HEK293T (cell line): ENCODE data around the gene LRRTM3.

ENCODE experiments used
- CTCF ChIA-PET: fragments of 350-600 bp; formaldehyde crosslinking; extraction: SDS; loops from one replicate; lab custom pipeline; 2021; ENCODE audit warnings: antibody characterized with exemption, inconsistent platforms; lab: Yijun Ruan, JAX
- POLR2A ChIA-PET: fragments of 350-600 bp; formaldehyde crosslinking; extraction: SDS; loops from one replicate; lab custom pipeline; 2020; ENCODE audit warnings: antibody characterized with exemption, inconsistent platforms; lab: Yijun Ruan, JAX
- DNase-seq: peaks from one replicate; pipeline ENCODE4 v3.0.0; 2012; ENCODE audit warnings: mixed read lengths; ENCODE audit errors: extremely low spot score
- ARNT ChIP-seq: fragments of 450-650 bp; IDR thresholded peaks from 2 replicates; pipeline ENCODE4 v1.6.1; 2017; ENCODE audit warnings: mild to moderate bottlenecking
- BHLHE40 ChIP-seq: fragments of 450-650 bp; IDR thresholded peaks from 2 replicates; pipeline ENCODE4 v1.6.1; 2016; ENCODE audit warnings: mild to moderate bottlenecking, moderate library complexity, borderline replicate concordance
- CTBP1 ChIP-seq: fragments of 450-650 bp; IDR thresholded peaks from 2 replicates; pipeline ENCODE4 v1.6.1; 2016; ENCODE audit warnings: borderline replicate concordance
- ELF4 ChIP-seq: fragments of 450-650 bp; IDR thresholded peaks from 2 replicates; pipeline ENCODE4 v1.6.1; 2017; ENCODE audit warnings: antibody characterized with exemption
- FOXA1 ChIP-seq: fragments of 450-650 bp; IDR thresholded peaks from 2 replicates; pipeline ENCODE4 v1.6.1; 2016; ENCODE audit warnings: mild to moderate bottlenecking
- FOXK2 ChIP-seq: fragments of 450-650 bp; IDR thresholded peaks from 2 replicates; pipeline ENCODE4 v1.6.1; 2016; ENCODE audit warnings: mild to moderate bottlenecking
- FOXM1 ChIP-seq: fragments of 450-650 bp; IDR thresholded peaks from 2 replicates; pipeline ENCODE4 v1.6.1; 2017; ENCODE audit warnings: mild to moderate bottlenecking, borderline replicate concordance
- HDGF ChIP-seq: fragments of 450-650 bp; IDR thresholded peaks from 2 replicates; pipeline ENCODE4 v1.6.1; 2017; ENCODE audit warnings: antibody characterized with exemption, borderline replicate concordance
- L3MBTL2 ChIP-seq: fragments of 450-650 bp; conservative IDR thresholded peaks from 2 replicates; pipeline ENCODE4 v1.6.1; 2016; ENCODE audit warnings: mild to moderate bottlenecking
- LEF1 ChIP-seq: fragments of 450-650 bp; IDR thresholded peaks from 2 replicates; pipeline ENCODE4 v1.6.1; 2017; ENCODE audit warnings: mild to moderate bottlenecking, borderline replicate concordance
- NFRKB ChIP-seq: fragments of 450-650 bp; IDR thresholded peaks from 2 replicates; pipeline ENCODE4 v1.6.1; 2016; ENCODE audit warnings: mild to moderate bottlenecking, moderate library complexity
- SP1 ChIP-seq: fragments of 450-650 bp; IDR thresholded peaks from 2 replicates; pipeline ENCODE4 v1.6.1; 2017
- SUZ12 ChIP-seq: fragments of 450-650 bp; IDR thresholded peaks from 2 replicates; pipeline ENCODE4 v1.6.1; 2016; ENCODE audit warnings: mild to moderate bottlenecking
- TARDBP ChIP-seq: fragments of 450-650 bp; IDR thresholded peaks from 2 replicates; pipeline ENCODE4 v1.6.1; 2016
- ZNF384 ChIP-seq: fragments of 450-650 bp; IDR thresholded peaks from 2 replicates; pipeline ENCODE4 v1.6.1; 2016
- TF ChIP-seq, protein P1 (sequence below): fragments of 450-650 bp; IDR thresholded peaks from 2 replicates; pipeline ENCODE4 v1.6.1; 2016

The LRRTM3 gene

DNA sequence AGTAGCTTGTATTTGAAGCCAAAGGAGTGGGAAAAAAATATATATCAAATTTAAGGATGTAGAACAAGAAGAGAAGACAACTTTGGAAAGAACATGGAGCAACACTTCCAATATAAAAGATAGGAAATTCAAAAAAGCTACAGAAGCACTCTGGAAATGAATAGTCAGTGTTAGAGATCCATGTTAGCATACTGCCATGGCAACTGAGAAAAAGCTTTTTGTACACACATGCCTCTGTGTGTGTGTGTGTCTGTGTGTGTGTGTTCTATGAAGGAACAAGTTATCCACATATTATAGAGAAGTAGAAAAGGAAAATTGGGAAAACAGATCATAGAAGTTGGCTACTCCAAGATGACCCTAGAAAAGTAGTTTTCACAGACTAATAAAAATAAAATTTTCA lies 96.3 kb downstream of the LRRTM3 start:
- no peak for DNase-seq
- ChIA-PET CTCF (no interaction called here), POLR2A (no interaction called here)
- TF ChIP-seq FOXA1 = no peak
- TF ChIP-seq L3MBTL2 = no peak
- TF ChIP-seq, protein P1, sequence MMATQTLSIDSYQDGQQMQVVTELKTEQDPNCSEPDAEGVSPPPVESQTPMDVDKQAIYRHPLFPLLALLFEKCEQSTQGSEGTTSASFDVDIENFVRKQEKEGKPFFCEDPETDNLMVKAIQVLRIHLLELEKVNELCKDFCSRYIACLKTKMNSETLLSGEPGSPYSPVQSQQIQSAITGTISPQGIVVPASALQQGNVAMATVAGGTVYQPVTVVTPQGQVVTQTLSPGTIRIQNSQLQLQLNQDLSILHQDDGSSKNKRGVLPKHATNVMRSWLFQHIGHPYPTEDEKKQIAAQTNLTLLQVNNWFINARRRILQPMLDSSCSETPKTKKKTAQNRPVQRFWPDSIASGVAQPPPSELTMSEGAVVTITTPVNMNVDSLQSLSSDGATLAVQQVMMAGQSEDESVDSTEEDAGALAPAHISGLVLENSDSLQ = no peak
- TF ChIP-seq HDGF = no peak
- no peak for TF ChIP-seq ARNT
- no peak for TF ChIP-seq SUZ12
- no peak for TF ChIP-seq FOXM1
- no peak for TF ChIP-seq LEF1
- TF ChIP-seq BHLHE40 = no peak
- no peak for TF ChIP-seq CTBP1
- TF ChIP-seq ZNF384 = no peak
- no peak for TF ChIP-seq FOXK2
- TF ChIP-seq ELF4 = no peak
- no peak for TF ChIP-seq TARDBP

DNA sequence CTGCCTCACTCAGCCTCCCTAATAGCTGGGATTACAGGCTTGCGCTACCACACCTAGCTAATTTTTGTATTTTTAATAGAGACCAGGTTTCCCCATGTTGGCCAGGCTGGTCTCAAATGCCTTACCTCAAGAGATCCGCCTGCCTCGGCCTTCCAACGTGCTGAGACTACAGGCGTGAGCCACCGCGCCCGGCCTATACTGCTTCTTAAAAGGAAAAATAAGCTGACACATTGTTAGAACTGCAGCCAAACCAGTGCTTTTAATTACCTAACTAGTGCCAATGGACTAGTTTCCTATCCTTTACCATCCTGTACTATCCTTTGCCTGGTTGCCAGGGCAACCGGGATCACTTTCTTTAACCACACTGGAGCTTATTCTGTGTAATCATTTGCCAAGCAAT lies 108.0 kb downstream of the LRRTM3 start:
- DNase-seq = no peak
- ChIA-PET CTCF (no interaction called here), POLR2A (no interaction called here)
- no peak for TF ChIP-seq NFRKB
- no peak for TF ChIP-seq SP1
- no peak for TF ChIP-seq BHLHE40
- TF ChIP-seq SUZ12 = no peak
- no peak for TF ChIP-seq L3MBTL2
- no peak for TF ChIP-seq HDGF
- no peak for TF ChIP-seq LEF1
- no peak for TF ChIP-seq FOXK2
- TF ChIP-seq FOXA1 = no peak
- TF ChIP-seq TARDBP = no peak
- TF ChIP-seq ARNT = no peak
- no peak for TF ChIP-seq CTBP1

DNA sequence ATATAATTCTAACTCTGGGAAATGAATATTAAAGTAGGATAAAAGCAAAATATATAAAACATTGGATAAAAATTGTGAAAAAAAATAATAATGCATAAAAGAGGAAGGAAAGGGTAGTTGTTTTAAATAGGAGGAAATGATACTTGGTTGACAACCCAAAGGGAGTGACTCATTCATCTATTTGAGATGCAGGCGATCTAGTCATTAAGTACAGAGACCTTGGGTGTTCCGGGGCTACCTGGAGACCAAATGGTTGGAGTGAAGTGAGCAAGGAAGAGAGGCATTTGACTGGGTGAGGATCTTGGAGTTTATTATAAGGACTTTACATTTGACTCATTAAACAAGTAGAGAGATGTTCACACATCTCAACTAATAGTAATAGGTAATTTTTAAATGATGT lies 111.0 kb downstream of the LRRTM3 start:
- ChIA-PET CTCF (no interaction called here), POLR2A (no interaction called here)
- no peak for DNase-seq
- TF ChIP-seq TARDBP (no peak), SUZ12 (no peak), FOXM1 (no peak), NFRKB (no peak)

DNA sequence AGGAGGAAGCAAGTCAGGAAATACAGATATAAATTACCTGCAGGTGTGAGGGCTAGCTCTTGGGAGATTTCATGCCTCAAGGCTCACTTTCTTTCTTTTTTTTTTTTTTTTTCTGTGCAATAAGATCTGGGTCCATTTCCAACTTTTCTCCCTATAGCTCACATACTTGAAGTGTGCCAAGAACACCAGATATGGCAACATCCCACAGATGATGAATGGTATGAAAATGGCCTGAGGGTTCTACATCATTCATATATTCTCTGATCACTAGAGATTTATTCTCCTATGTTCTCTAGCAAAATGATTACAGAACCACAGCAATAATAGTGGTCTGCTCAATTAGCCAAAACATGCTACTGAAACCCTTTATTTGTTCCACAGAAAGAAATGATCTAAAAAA lies 117.2 kb downstream of the LRRTM3 start:
- TF ChIP-seq LEF1 = no peak
- TF ChIP-seq, protein P1 = no peak

DNA sequence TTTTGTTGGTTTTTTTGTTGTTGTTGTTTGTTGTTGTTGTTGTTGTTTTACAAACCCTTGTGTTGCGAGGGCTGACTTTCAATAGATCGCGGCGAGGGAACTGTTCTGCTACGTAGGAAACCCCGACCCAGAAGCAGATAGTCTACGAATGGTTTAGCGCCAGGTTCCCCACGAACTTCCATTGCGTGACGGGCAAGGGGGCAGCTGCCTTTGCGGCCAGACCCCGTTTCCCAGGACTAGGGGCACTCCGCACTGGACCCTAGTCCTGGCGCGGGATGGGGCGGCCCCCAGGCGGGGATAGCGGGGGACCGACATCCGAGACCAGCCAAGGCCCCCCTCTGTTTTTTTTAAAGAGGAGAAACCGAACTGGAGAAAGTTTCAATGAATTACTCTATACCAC lies 119.6 kb downstream of the LRRTM3 start:
- ChIA-PET POLR2A (no interaction called here), CTCF (no interaction called here)
- no peak for DNase-seq
- TF ChIP-seq FOXA1 (no peak), ZNF384 (no peak), TARDBP (no peak)

More for the DNA sequence above, 117.2 kb downstream of the LRRTM3 start:
- CTCF ChIA-PET = no interaction called here
- POLR2A ChIA-PET = no interaction called here
- DNase-seq = no peak

DNA sequence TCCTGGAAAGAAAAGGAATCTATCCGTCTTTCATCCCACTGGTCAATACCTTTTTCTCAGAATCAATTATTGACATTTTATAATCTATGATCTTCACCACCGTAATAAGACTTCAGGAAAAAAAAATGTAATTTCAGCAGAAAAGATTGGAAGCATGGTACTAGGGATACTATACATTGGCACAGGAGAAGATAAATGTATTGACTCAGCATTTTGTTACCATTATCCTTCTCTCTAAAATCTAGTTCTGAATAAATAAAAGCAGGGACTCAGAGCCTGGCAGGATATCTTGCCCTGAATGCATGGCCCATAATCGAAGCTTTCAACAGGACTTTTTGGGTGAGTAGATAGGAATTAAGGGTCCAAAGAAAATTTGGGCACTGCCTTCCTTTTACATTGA lies 120.7 kb downstream of the LRRTM3 start:
- no peak for DNase-seq
- ChIA-PET CTCF (interaction anchor here (0.6 kb wide), 1 partner anchor 832 kb away, joined by 3 read pairs; no protein-coding TSS in a partner anchor), POLR2A (no interaction called here)
- TF ChIP-seq SUZ12 = no peak
- no peak for TF ChIP-seq SP1

DNA sequence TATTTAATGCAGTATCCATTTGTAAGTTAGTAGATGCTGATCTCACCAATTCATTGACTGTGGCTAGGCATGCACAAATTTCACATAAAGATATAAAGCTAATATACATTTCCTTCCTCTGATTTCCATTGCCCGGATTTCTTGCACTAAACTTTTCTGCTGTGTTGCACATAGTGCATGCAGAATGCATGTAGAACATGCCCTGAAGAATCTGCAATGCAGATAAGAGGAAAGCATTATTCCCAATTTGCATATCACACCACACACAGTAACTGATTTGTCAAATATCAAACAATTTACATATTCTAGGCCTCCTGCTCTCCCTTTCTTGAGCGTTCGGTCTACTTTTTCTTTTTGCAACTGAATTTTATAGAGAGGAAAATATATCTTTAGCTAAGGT lies 124.2 kb downstream of the LRRTM3 start:
- CTCF ChIA-PET = no interaction called here
- POLR2A ChIA-PET = no interaction called here
- DNase-seq = no peak
- TF ChIP-seq SP1 (no peak), FOXK2 (no peak), ARNT (no peak), L3MBTL2 (no peak), ELF4 (no peak), FOXA1 (no peak), ZNF384 (no peak), CTBP1 (no peak), BHLHE40 (no peak), NFRKB (no peak), TARDBP (no peak)
- TF ChIP-seq, protein P1 = no peak

DNA sequence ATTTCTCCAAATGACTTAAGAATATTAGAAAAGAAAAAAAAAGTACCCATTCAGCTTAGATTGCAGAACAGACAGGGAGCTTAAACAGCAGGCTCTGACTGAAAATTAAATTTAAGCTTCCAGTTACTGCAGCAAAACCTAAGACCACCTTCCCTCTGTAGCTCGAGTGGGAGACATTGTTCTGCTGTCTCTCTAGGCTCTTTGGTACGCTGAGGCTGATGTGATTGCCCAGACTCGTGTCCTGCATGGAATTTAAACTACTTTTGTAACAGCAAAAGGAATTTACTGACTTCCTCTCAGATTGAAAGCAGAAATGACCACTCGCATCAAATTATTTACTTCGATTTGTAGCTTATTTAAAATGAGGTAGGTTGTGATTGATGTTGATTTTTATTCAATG lies 124.6 kb downstream of the LRRTM3 start:
- no peak for DNase-seq
- CTCF ChIA-PET = no interaction called here
- no peak for TF ChIP-seq ELF4
- no peak for TF ChIP-seq HDGF
- no peak for TF ChIP-seq LEF1
- no peak for TF ChIP-seq SP1
- TF ChIP-seq NFRKB = no peak
- TF ChIP-seq CTBP1 = no peak
- no peak for TF ChIP-seq BHLHE40
- no peak for TF ChIP-seq ZNF384
- TF ChIP-seq FOXM1 = no peak
- no peak for TF ChIP-seq TARDBP
- no peak for TF ChIP-seq ARNT
- TF ChIP-seq, protein P1 = no peak
- TF ChIP-seq L3MBTL2 = no peak
- TF ChIP-seq FOXA1 = no peak
- POLR2A ChIA-PET = no interaction called here
